ENCODE measurements around the gene PHACTR2.

DNA sequence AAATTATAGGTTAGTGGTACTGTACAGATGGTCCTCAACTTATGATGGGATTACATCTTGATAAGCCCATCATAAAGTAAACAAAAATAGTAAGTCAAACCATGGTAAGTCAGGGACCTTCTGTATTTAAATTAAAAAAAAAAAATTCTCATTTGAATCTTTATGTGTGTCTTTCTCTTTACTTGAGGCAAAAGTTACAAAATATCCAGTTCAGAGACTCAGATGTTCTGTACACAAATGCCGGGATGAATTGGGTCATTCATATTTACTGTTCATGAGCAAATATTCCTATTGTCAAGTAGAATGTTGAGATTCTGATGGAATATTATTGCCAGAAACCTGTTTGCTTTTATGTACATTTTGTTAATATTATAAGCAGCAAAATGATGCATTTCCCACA is 13.4 kb downstream of the PHACTR2 start:
- TF ChIP-seq JUND (CRISPR knock-in tag; IDR thresholded peaks at IDR 0.05) (no peak), MAFF (IDR thresholded peaks at IDR 0.05; ENCODE audit: low read depth, low read length) (no peak), NFIC (IDR thresholded peaks at IDR 0.05; ENCODE audit: low read length) (0 out of 2 replicates have a peak, but pooled peaks have one; percentile 31), RBM22 (optimal IDR thresholded peaks at IDR 0.05; ENCODE audit: low read length) (no peak), CTCF (CRISPR knock-in tag; IDR thresholded peaks at IDR 0.05) (no peak), HNRNPK (IDR thresholded peaks at IDR 0.05; ENCODE audit: low read depth, low read length, poor library complexity, severe bottlenecking) (no peak)
- TF ChIP-seq, protein P1, sequence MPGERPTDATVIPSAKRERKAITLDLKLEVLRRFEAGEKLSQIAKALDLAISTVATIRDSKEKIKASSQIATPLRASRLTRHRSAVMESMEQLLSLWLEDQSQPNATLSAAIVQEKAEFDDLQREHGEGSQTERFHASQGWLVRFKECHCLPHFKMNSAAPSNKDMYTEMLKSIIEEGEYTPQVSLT (CRISPR knock-in tag; IDR thresholded peaks at IDR 0.05; ENCODE audit: borderline replicate concordance, low read depth), result no peak
- TF ChIP-seq, protein P2, sequence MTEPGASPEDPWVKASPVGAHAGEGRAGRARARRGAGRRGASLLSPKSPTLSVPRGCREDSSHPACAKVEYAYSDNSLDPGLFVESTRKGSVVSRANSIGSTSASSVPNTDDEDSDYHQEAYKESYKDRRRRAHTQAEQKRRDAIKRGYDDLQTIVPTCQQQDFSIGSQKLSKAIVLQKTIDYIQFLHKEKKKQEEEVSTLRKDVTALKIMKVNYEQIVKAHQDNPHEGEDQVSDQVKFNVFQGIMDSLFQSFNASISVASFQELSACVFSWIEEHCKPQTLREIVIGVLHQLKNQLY (CRISPR knock-in tag; IDR thresholded peaks at IDR 0.05), result no peak

All from HepG2 (cell line).